Skeletal muscle satellite cell (primary cell): Measurements from ENCODE around the gene NAIF1.
"Not testable (repeated sequence)": the region's sequence is repeated elsewhere in the genome, so short reads cannot be mapped to it uniquely, and the experiment has no call there.

ENCODE experiments used
- H3K27me3 ChIP-seq: 2 replicates; pipeline ENCODE4 v1.7.0; 2013; ENCODE audit warnings: low read length; ENCODE audit not compliant: control insufficient read depth, insufficient read depth
- H3K36me3 ChIP-seq: 2 replicates; pipeline ENCODE4 v1.7.0; 2013; ENCODE audit warnings: mild to moderate bottlenecking, control low read depth, low read length; ENCODE audit not compliant: insufficient read depth
- H3K4me1 ChIP-seq: 2 replicates; pipeline ENCODE4 v1.7.0; 2013; ENCODE audit warnings: low read length; ENCODE audit not compliant: control insufficient read depth, insufficient read depth
- H3K4me2 ChIP-seq: 2 replicates; pipeline ENCODE4 v1.7.0; 2013; ENCODE audit warnings: mild to moderate bottlenecking, low read length
- H3K4me3 ChIP-seq: 2 replicates; pipeline ENCODE4 v1.7.0; 2013; ENCODE audit warnings: low read length
- H3K9ac ChIP-seq: 2 replicates; pipeline ENCODE4 v1.7.0; 2013; ENCODE audit warnings: mild to moderate bottlenecking, low read depth, low read length, moderate library complexity
- H3K9me3 ChIP-seq: replicated peaks from 2 replicates; pipeline ENCODE4 v1.7.0; 2013; ENCODE audit warnings: mild to moderate bottlenecking, control low read depth, low read length

Gene NAIF1

DNA sequence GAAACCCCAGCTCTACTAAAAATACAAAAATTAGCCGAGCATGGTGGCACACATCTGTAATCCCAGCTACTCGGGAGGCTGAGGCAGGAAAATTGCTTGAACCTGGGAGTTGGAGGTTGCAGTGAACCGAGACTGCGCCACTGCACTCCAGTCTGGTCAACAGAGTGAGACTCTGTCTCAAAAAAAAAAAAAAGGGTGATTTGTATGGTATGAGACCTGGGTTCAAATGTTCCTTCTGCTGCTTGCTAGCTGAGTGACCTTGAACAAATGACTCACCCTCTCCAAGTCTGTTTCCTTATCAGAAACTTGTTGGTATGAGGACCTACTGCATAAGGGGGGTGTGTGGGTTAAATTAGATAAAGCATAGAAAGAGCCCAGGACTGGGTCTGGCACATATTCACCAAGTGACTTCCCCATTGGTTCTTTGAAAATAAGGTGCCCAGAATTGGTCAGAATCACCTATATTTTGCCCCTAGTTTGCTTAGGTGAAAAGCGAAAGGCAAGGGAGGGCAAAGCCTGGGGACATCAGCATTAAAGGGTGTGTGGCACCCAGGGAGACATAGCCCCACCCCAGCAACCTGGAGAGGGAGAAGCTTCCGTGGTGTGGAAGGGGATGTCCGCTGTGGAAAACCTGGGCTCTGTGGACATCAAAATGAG, 10.9 kb upstream of the NAIF1 start:
- Histone ChIP-seq H3K9me3 (no peaks in the 10 kb centered on the region), H3K36me3 (no peaks in the 10 kb centered on the region), H3K27me3 (no peaks in the 10 kb centered on the region), H3K4me1 (peaks cover 41% of the 10 kb centered on the region), H3K4me3 (no peak overlapping the region), H3K9ac (no peak overlapping the region), H3K4me2 (no peak overlapping the region)

DNA sequence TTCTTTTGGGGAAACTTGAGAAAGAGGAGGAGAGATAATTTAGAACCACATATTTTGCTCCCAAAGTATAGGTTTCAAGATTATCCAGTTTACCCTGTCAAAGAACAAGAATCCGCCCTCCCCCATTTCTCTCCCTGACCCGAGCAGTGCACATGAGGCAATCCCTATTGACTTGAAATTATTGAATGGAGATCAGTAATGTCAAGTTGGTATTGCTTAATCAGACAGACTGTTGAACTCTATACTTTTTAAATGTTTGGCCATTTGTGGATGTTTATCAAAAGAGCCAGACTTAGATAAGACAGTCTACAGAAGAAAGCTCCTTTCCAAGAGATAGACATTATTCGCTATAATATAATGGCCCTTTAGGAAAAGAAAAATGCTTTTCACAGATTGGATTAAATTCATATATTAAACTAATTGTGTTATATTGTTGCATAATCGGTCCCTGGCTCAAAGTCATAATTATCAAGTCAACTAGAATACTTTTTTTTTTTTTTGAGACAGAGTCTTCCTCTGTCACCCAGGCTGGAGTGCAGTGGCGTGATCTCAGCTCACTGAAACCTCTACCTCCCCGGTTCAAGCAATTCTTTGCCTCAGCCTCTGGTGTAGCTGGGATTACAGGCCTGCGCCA, 6.2 kb upstream of the NAIF1 start:
- Histone ChIP-seq H3K27me3 (no peaks in the 10 kb centered on the region), H3K9ac (peak overlapping the region; percentile 62), H3K4me2 (peak overlapping the region; percentile 59), H3K36me3 (no peaks in the 10 kb centered on the region), H3K4me3 (no peak overlapping the region), H3K4me1 (peaks cover 29% of the 10 kb centered on the region), H3K9me3 (no peaks in the 10 kb centered on the region)

- H3K4me2 ChIP-seq = peak overlapping the region; percentile 59
- peak overlapping the region; percentile 62 for H3K9ac ChIP-seq
- H3K27me3 ChIP-seq = no peaks in the 10 kb centered on the region
- H3K4me1 ChIP-seq = peaks cover 24% of the 10 kb centered on the region
- no peaks in the 10 kb centered on the region for H3K9me3 ChIP-seq
- H3K4me3 ChIP-seq = peak overlapping the region; percentile 41
- no peaks in the 10 kb centered on the region for H3K36me3 ChIP-seq
These were observed 5.3 kb upstream of the NAIF1 start for GRCh38 chr9:128072144-128073021.

- not testable (repeated sequence) for H3K27me3 ChIP-seq, H3K36me3 ChIP-seq, H3K9me3 ChIP-seq, H3K4me3 ChIP-seq, H3K4me2 ChIP-seq
- Histone ChIP-seq H3K9ac (peak overlapping the region; percentile 62), H3K4me1 (peaks cover 30% of the 10 kb centered on the region)
These were observed 4.4 kb upstream of the NAIF1 start for GRCh38 chr9:128071475-128071874.

DNA sequence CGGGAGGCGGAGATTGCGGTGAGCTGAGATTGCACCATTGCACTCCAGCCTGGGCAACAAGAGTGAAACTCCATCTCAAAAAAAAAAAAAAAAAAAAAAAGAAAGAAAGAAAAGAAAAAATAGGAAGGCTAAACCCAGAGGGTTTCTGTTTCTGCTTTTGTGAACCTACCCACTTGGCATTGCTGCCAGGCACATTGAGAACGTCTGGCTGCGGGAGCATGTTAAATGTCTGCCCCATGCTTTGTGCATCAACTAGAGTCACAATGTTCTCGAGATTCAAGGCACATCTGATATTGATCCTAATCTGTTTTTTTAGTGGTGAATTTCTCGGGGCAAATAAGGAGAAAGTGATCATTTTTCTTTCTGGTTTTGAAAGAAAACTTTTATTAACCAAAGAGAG, 3.8 kb upstream of the NAIF1 start:
- no peak overlapping the region for H3K9ac ChIP-seq
- H3K9me3 ChIP-seq = no peaks in the 10 kb centered on the region
- no peaks in the 10 kb centered on the region for H3K36me3 ChIP-seq
- H3K4me3 ChIP-seq = no peak overlapping the region
- H3K4me2 ChIP-seq = peak overlapping the region; percentile 38
- peaks cover 36% of the 10 kb centered on the region for H3K4me1 ChIP-seq
- H3K27me3 ChIP-seq = no peaks in the 10 kb centered on the region

DNA sequence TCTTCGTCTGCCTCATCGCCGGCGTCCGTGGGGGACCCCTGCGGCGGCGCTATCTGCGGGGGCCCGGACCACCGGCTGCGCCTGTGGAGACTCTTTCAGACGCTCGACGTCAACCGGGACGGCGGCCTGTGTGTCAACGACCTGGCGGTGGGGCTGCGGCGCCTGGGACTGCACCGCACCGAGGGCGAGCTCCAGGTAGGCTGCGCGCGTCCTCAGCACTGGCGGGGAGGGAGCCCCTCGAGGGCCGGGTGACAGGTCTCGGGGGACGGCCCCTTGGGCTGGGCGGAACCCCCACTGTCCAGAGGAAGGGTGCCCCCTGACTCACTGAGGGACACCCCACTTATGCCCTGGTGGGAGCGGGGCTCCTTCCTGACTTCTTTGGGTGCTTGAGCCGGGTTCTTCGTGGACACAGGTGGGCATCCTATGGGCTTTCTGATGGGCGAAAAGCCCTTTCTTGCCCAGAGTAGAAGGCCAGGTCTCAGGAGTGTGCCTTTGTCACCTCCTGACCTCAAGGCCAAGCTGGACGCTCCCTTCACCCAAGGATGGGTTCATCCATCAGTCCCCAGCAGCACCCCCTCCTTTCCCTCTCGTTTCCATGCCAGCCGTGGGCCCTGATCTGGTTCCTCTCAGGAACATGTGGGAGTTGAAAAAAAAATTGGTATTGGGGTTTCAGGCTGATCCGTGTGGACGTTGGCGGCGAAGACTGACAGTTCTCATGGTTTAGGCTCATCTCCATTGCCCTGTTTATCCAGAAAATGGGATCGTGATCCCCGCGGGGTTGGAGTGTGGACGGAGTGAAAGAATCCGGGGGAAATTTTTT, 1.5 kb upstream of the NAIF1 start:
- Histone ChIP-seq H3K36me3 (no peaks in the 10 kb centered on the region), H3K4me1 (peaks cover 42% of the 10 kb centered on the region), H3K27me3 (no peaks in the 10 kb centered on the region), H3K4me3 (peak overlapping the region; percentile 77), H3K4me2 (peak overlapping the region; percentile 89), H3K9me3 (no peaks in the 10 kb centered on the region), H3K9ac (peak overlapping the region; percentile 81)

DNA sequence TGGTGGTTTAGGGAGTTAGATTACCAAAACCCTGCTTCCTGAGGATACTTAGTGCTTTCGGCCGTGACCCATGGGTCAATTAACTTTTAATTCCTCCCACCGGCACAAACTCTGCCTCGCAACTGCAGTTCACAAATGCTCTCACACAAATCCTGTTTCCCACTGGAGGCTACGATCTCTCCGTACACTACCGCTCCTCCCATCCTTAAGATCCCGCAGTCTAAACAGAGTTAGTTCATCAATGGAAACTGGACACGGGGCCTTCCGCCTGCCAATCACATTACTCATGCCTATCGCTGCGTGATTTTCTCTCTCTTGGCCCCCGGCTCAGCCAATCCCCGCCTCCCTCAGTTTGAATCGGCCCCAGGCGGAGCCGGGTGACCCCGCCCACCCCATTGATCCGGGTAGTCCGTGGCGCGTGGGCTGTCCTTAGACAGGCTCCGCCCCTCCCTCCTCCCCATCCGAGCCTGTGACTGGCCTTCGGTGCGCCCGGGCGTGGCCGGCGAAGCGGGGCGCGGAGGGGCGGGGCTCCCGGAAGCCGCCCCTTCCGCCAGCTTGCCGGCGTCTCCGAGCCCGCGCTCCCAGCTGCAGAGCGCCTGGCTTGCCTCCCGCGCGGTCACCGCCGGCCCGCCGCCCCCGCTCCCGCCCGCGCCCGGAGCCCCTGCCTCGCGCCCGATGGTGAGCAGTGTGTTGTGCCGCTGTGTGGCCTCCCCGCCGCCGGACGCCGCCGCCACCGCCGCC, 695 bp upstream of the NAIF1 start, which contains the start of gene SLC25A25:
Gene SLC25A25, plus strand, starts transcription at position 588 of the 741 bp plus-strand sequence. Its CDS starts 88 bp downstream, at position 676.
- Histone ChIP-seq H3K4me1 (peaks cover 36% of the 10 kb centered on the region), H3K36me3 (peaks cover 7% of the 10 kb centered on the region), H3K4me3 (peak within 1 kb of the TSS; percentile 77), H3K4me2 (peak within 1 kb of the TSS; percentile 92), H3K9me3 (no peaks in the 10 kb centered on the region), H3K9ac (peak within 1 kb of the TSS; percentile 86), H3K27me3 (no peaks in the 10 kb centered on the region)

DNA sequence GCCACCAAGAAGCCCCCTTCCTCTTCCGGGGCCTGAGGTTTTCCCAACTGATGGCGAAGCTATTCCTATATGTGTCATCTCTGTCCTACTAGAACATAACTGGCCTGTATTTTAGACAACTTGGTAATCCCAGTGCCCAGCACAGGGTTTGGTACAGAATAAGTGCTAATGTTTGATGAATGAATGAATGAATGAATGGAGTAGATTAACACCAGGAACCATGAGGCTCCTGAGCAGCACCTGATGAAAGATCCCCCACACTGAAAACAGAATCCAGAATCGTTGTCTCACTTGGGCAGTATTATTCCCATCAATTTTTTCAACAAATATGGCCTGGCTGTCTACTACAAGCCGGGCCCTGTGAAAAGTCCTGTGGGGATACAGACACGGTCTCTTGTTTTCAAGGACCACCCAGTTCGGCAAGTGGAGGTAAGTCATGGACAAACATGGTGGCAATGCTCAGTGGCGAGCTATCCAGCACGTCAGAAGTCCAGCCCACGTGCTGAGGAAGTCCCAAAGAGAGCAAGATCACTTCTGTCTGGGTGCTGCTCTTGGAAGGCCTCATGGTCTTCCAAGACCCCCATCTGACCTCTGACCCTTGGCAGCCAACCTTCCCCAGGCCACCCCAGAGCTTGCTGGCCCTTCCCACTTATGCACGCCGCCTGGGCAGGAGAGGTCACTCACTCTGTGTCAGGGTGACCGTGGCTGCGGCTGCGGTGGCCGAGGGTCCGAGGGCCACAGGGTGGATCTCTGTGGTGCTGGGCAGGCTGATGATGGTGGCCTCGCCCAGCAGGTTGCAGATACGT, 1.0 kb downstream of the NAIF1 start:
- H3K4me3 ChIP-seq = peak overlapping the region; percentile 72
- no peaks in the 10 kb centered on the region for H3K27me3 ChIP-seq
- no peaks in the 10 kb centered on the region for H3K9me3 ChIP-seq
- H3K9ac ChIP-seq = peak overlapping the region; percentile 80
- H3K4me2 ChIP-seq = peak overlapping the region; percentile 92
- H3K4me1 ChIP-seq = peaks cover 23% of the 10 kb centered on the region
- H3K36me3 ChIP-seq = peaks cover 12% of the 10 kb centered on the region

DNA sequence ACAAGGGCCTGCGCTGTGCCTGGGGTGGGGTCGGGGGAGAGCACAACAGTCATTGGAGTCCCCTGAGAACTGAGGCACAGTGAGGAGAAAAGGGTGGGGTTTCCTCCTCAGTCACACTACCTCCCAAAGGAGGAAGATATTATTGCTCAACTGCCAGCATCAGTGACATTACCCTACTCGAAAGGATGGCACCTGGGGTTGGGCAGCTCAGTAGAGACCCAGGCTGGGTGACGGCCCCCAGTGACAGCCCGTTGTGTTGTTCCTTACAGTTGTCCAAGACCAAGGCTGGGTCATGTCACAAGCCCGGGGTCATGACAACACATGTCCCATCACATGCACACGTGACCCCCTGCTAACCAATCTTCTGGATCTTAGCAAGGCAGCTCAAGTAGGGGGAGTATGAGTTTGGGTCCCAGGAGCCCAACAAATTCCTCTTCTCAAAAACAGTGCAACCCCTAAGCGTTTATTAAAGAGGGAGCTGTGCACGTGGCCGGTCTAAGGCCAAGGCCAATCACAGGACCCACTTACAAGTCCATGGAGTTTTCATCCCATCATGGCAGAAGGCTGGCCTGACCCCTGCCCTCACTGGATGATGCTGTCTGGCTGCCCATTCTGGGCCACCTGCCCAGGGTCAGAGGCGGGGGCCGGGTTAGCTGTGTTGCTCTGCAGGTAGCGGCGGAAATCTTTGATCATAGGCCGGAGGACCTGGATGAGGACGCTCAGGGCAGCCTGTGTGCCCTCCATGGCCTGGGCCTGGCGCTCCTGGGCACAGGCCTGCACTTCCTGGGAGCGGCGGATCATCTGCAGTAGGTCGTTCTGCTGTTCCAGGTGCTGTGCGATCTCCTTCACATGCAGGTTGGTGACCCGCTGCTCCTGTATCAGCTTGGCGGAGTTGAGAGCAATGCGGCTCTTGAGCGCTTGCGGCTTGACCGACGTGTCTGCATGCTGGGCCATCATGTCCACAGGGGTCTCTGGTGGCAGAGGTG, 4.0 kb downstream of the NAIF1 start:
- H3K4me3 ChIP-seq = no peak overlapping the region
- peaks cover 14% of the 10 kb centered on the region for H3K36me3 ChIP-seq
- H3K4me1 ChIP-seq = peaks cover 18% of the 10 kb centered on the region
- no peaks in the 10 kb centered on the region for H3K27me3 ChIP-seq
- no peaks in the 10 kb centered on the region for H3K9me3 ChIP-seq
- no peak overlapping the region for H3K9ac ChIP-seq
- no peak overlapping the region for H3K4me2 ChIP-seq
